ENCODE results near the gene MRPS26. TPM values are rescaled to one million over a fixed set of nuclear protein-coding genes. Genes with fewer than 3 reads are reported as not detected.

Gene MRPS26
- total RNA-seq, 2 donors from 2014 or later, result 75.8 to 129 TPM

GRCh38 chr20:3085571-3086072 is 39.8 kb downstream of the MRPS26 start:
- intact Hi-C loops (cut with DNase I), result no loop called here
- Histone ChIP-seq H3K27me3 (replicated peaks; ENCODE audit: insufficient read depth) (no peaks in the 10 kb centered on the region), H3K4me3 (no peak overlapping the region), H3K27ac (no peak overlapping the region), H3K36me3 (no peaks in the 10 kb centered on the region), H3K4me1 (replicated peaks) (no peaks in the 10 kb centered on the region), H3K9me3 (no peaks in the 10 kb centered on the region)
- 95% methylated on average over 6 of the region's 8 CpGs for WGBS
- TF ChIP-seq POLR2AphosphoS5 (IDR thresholded peaks at IDR 0.05) (no peak), CTCF (IDR thresholded peaks at IDR 0.05) (no peak), POLR2A (IDR thresholded peaks at IDR 0.05) (no peak)
- DNase-seq (ENCODE audit: low spot score), result no peak

GRCh38 chr20:3088031-3088430 is 42.2 kb downstream of the MRPS26 start:
- H3K4me3 ChIP-seq, result no peak overlapping the region
- TF ChIP-seq POLR2AphosphoS5 (IDR thresholded peaks at IDR 0.05), result no peak
- no peak for TF ChIP-seq CTCF (IDR thresholded peaks at IDR 0.05)
- WGBS, result 87% methylated on average over 7 of the region's 7 CpGs
- no peaks in the 10 kb centered on the region for H3K9me3 ChIP-seq
- no peak for DNase-seq (ENCODE audit: low spot score)
- no peaks in the 10 kb centered on the region for H3K27me3 ChIP-seq (replicated peaks; ENCODE audit: insufficient read depth)
- no peak overlapping the region for H3K27ac ChIP-seq
- H3K4me1 ChIP-seq (replicated peaks), result no peaks in the 10 kb centered on the region
- intact Hi-C loops (cut with DNase I), result no loop called here
- H3K36me3 ChIP-seq, result no peaks in the 10 kb centered on the region

GRCh38 chr20:3090565-3090964 is 44.7 kb downstream of the MRPS26 start:
- 7% methylated on average over 1 of the region's 1 CpG for WGBS

GRCh38 chr20:3092611-3093379 is 46.9 kb downstream of the MRPS26 start:
- H3K27me3 ChIP-seq (replicated peaks; ENCODE audit: insufficient read depth), result no peaks in the 10 kb centered on the region
- no peaks in the 10 kb centered on the region for H3K36me3 ChIP-seq
- H3K4me1 ChIP-seq (replicated peaks), result no peaks in the 10 kb centered on the region
- 17% methylated on average over 38 of the region's 81 CpGs for WGBS
- H3K4me3 ChIP-seq, result peak overlapping the region in 1 of 2 donors; percentile 13
- TF ChIP-seq POLR2A (IDR thresholded peaks at IDR 0.05) (no peak), CTCF (IDR thresholded peaks at IDR 0.05) (no peak), POLR2AphosphoS5 (IDR thresholded peaks at IDR 0.05) (no peak)
- no peaks in the 10 kb centered on the region for H3K9me3 ChIP-seq
- no peak for DNase-seq (ENCODE audit: low spot score)
- intact Hi-C loops (cut with DNase I), result no loop called here
- no peak overlapping the region for H3K27ac ChIP-seq

More at GRCh38 chr20:3090565-3090964, 44.7 kb downstream of the MRPS26 start:
- H3K9me3 ChIP-seq, result no peaks in the 10 kb centered on the region
- no peaks in the 10 kb centered on the region for H3K27me3 ChIP-seq (replicated peaks; ENCODE audit: insufficient read depth)
- DNase-seq (ENCODE audit: low spot score), result no peak
- H3K4me1 ChIP-seq (replicated peaks), result no peaks in the 10 kb centered on the region
- intact Hi-C loops (cut with DNase I), result no loop called here
- H3K36me3 ChIP-seq, result no peaks in the 10 kb centered on the region
- no peak overlapping the region for H3K4me3 ChIP-seq
- TF ChIP-seq POLR2A (IDR thresholded peaks at IDR 0.05) (no peak), CTCF (IDR thresholded peaks at IDR 0.05) (no peak), POLR2AphosphoS5 (IDR thresholded peaks at IDR 0.05) (no peak)
- H3K27ac ChIP-seq, result no peak overlapping the region

GRCh38 chr20:3093861-3094361 is 48.1 kb downstream of the MRPS26 start:
- H3K9me3 ChIP-seq, result no peaks in the 10 kb centered on the region
- DNase-seq (ENCODE audit: low spot score), result no peak
- H3K27me3 ChIP-seq (replicated peaks; ENCODE audit: insufficient read depth), result no peaks in the 10 kb centered on the region
- no peaks in the 10 kb centered on the region for H3K4me1 ChIP-seq (replicated peaks)
- H3K36me3 ChIP-seq, result no peaks in the 10 kb centered on the region
- 62% methylated on average over 10 of the region's 10 CpGs for WGBS
- no peak for TF ChIP-seq POLR2AphosphoS5 (IDR thresholded peaks at IDR 0.05)
- no peak for TF ChIP-seq POLR2A (IDR thresholded peaks at IDR 0.05)
- TF ChIP-seq CTCF (IDR thresholded peaks at IDR 0.05), result no peak
- H3K27ac ChIP-seq, result no peak overlapping the region
- intact Hi-C loops (cut with DNase I), result no loop called here
- no peak overlapping the region for H3K4me3 ChIP-seq

All from prostate gland (tissue), 2 donors.